GM12865 (cell line): ENCODE results near the gene AGXT2.

Experiments used
- DNase-seq: peaks from one replicate; pipeline ENCODE4 v3.0.0; 2010; ENCODE audit warnings: low read depth
- H3K4me3 ChIP-seq: 2 replicates; pipeline ENCODE4 v1.5.1; 2011; ENCODE audit warnings: mild to moderate bottlenecking, low read depth, low read length, control low read depth
- TF ChIP-seq, protein P1 (sequence below): IDR thresholded peaks from 2 replicates; pipeline ENCODE4 v1.5.1; 2011; ENCODE audit warnings: low read length, control low read depth, low read depth, inconsistent platforms; ENCODE audit not compliant: insufficient read depth; ENCODE audit errors: missing control alignments

AGXT2 gene

DNA sequence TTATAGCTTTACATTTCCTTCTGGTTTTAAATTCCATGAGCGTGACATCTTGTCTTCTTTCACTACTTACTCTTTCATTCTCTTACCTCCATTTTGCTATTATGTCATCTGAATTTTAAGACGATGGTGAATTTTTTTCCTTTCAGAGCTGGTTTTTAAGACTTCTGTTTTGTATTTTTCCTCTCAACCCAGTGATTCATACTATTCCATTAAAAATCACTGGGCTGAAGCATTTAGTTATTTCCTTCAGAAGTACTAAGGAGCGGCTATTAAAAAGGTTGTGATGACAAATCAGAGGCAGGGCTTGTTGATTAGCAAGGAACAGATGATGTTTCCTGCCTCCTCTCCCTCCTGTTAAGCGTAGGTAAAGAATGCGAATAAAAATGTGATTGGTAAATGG lies 16.5 kb downstream of the AGXT2 start:
- DNase-seq = no peak
- TF ChIP-seq, protein P1, sequence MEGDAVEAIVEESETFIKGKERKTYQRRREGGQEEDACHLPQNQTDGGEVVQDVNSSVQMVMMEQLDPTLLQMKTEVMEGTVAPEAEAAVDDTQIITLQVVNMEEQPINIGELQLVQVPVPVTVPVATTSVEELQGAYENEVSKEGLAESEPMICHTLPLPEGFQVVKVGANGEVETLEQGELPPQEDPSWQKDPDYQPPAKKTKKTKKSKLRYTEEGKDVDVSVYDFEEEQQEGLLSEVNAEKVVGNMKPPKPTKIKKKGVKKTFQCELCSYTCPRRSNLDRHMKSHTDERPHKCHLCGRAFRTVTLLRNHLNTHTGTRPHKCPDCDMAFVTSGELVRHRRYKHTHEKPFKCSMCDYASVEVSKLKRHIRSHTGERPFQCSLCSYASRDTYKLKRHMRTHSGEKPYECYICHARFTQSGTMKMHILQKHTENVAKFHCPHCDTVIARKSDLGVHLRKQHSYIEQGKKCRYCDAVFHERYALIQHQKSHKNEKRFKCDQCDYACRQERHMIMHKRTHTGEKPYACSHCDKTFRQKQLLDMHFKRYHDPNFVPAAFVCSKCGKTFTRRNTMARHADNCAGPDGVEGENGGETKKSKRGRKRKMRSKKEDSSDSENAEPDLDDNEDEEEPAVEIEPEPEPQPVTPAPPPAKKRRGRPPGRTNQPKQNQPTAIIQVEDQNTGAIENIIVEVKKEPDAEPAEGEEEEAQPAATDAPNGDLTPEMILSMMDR = no peak
- no peak overlapping the region for H3K4me3 ChIP-seq

DNA sequence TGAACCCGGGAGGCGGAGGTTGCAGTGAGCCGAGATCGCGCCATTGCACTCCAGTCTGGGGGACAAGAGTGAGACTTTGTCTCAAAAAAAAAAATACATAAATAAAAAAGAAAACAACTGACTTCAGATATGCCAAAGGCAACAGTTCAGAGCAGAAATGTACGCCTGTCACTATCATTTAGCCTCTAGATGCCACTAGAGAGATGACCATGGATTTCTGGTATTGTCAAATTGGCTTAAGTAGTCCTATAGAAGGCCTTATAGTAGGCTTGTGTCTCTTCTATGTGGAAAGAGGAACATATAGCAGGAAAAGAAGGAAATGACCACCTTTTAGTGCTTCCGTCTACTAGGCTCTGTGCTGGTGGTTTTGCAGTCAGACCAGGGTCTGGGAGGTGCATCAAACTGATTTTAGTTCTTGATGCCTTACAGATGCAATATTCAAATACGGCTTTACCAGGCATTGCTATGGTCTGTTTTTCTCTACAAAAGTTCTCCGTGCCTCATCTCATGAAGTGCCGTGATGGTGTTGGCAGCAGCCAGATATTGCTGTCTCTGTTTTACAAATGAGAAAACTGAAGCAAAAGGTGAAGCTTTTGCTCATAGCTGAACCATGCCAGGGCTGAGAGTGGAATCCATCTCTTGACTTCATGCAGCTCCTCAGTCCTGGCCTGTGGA lies 17.2 kb downstream of the AGXT2 start:
- DNase-seq = no peak
- TF ChIP-seq, protein P1 = no peak
- H3K4me3 ChIP-seq = no peak overlapping the region

DNA sequence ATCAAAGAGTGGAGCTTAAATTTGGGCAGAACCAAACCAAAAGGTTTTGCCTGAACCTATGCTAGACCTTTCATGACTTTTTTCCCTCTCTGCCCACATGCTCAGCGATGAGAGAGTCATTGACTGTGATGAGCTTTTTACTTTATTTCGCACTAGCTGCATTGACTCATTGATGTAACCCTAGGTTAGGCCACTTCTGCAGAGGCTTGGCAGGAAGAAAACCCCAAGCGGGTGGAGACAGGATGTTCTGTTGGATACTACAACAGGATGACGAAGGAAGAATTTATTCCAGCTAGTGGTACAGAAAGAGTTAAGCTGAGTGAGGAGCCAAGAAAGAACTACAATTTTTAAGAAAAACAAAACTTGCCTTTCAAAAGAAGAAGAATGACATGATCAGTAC lies 18.4 kb downstream of the AGXT2 start:
- H3K4me3 ChIP-seq = no peak overlapping the region
- DNase-seq = no peak
- TF ChIP-seq, protein P1 = no peak

DNA sequence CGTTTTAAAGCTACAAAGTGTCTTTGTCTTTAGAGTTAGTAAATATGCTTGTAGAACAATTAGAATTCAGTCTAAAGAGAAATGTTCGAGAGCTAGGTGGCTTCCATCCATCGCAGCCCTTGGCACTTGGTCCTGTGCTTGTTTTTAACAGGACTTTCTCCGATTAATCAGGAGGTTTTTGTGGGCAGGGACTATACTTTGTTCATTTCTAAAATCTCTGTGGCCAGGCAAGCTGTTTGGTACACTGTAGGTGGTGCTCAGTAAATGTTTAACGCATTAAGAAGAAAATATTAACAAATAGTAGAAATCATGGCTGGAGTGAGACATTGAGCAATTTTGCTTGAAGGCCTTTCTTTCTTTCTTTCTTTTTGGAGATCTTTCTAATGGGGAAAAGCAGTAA lies 20.8 kb downstream of the AGXT2 start:
- no peak overlapping the region for H3K4me3 ChIP-seq
- DNase-seq = no peak
- TF ChIP-seq, protein P1 = no peak

DNA sequence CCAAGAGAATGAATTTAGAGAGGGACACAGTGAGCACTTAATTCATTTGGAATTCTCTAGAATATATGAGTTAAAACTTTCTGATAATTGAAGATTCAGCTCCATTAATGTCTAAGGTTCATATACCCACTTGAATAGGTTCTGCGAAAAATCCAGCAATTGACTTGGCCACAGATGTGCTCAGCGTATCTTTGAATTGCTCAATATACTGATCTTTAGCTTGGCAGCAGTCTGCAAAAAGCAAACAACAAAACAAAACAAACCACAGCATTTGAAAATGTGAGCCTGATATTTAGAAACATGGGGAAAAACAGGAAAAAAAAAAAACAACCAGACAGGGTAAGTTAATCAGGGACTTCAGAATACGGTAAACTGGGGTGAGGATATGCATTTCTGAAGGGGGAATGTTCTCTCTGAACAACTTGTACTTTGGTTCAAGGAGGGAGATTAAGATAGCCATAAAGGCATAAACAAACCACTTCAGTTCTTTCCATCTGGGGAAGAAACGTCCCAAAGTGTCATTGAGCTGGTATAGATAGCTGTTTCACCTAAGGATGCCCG lies 21.4 kb downstream of the AGXT2 start:
- no peak overlapping the region for H3K4me3 ChIP-seq
- TF ChIP-seq, protein P1 = no peak
- no peak for DNase-seq

DNA sequence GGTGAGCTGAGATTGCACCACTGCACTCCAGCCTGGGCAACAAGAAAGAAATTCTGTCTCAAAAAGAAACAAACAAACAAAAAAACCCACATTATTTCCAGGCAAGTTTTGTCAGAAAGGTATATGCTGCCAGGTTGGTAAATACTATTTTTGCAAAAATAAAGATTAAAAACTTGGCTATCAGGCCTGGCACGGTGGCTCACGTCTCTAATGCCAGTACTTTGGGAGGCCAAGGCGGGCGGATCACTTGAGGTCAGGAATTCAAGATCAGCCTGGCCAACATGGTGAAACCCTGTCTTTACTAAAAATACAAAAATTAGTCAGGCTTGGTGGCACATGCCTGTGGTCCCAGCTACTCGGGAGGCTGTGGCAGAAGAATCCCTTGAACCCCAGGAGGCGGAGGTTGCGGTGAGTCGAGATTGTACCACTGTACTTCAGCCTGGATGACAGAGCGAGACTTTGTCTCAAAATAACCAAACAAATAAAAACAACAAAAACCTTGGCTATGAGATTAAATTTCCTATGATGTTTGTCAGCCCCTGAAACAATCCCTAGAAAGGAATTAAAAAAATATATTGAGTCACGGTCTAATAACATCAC lies 22.7 kb downstream of the AGXT2 start:
- TF ChIP-seq, protein P1 = no peak
- no peak for DNase-seq
- H3K4me3 ChIP-seq = no peak overlapping the region
